Upper lobe of left lung (tissue), 6 donors: ENCODE measurements around the gene PLXNA2. TPM values are rescaled to one million over a fixed set of nuclear protein-coding genes. Genes with fewer than 3 reads are reported as not detected.

Experiments used
- ATAC-seq, 2 donors: fragments of 200-7000 bp; cut with Tn5 transposase; one replicate each; pipeline ENCODE4 v1.9.1; 2022; ENCODE audit warnings: mild to moderate bottlenecking in 2 of 2, moderate library complexity in 2 of 2; ENCODE audit not compliant: low FRiP score in 2 of 2
- DNase-seq, 2 donors: peaks; one replicate each; pipeline ENCODE4 v3.0.0-alpha.2; 2019 to 2020
- H3K27ac ChIP-seq, 4 donors: fragments of 200-600 bp; sonication (generic); one replicate each; pipeline ENCODE4 v1.5.1; 2016 to 2019
- H3K27me3 ChIP-seq, 4 donors: fragments of 200-600 bp; sonication (generic); one replicate each; pipeline ENCODE4 v1.5.1; 2017 to 2019
- H3K36me3 ChIP-seq, 4 donors: fragments of 200-600 bp; sonication (generic); one replicate each; pipeline ENCODE4 v1.5.1; 2016 to 2019
- H3K4me1 ChIP-seq, 4 donors: fragments of 200-600 bp; sonication (generic); one replicate each; pipeline ENCODE4 v1.5.1; 2018 to 2019
- H3K4me3 ChIP-seq, 4 donors: fragments of 200-600 bp; sonication (generic); one replicate each; pipeline ENCODE4 v1.5.1; 2017 to 2019; ENCODE audit warnings: mild to moderate bottlenecking in 2 of 4, moderate library complexity in 1 of 4
- H3K9me3 ChIP-seq, 4 donors: fragments of 200-600 bp; sonication (generic); one replicate each; pipeline ENCODE4 v1.5.1; 2018 to 2019
- EP300 ChIP-seq, 4 donors: sonication (generic); formaldehyde crosslinking; IDR thresholded peaks; one replicate each; pipeline ENCODE4 v1.5.1; 2017; ENCODE audit warnings: antibody characterized with exemption in 4 of 4, control low read depth in 2 of 4
- POLR2A ChIP-seq, 4 donors: fragments of 450-650 bp; IDR thresholded peaks; one replicate each; pipeline ENCODE4 v1.5.1; 2016 to 2017; ENCODE audit warnings: antibody characterized with exemption in 4 of 4, mild to moderate bottlenecking in 2 of 4
- POLR2AphosphoS5 ChIP-seq, 2 donors: sonication (generic); formaldehyde crosslinking; IDR thresholded peaks; one replicate each; pipeline ENCODE4 v1.5.1; 2017; ENCODE audit warnings: antibody characterized with exemption in 2 of 2
- WGBS, 2 donors: methylation state at CpG; one replicate each; pipeline ENCODE4 v1.1.5; 2017 to 2018; 5-methylcytosine and 5-hydroxymethylcytosine counted together
- total RNA-seq, 6 donors: library from RNA; depleted of rRNA in 4 of 6; stranded (reverse); fragments of >200 nt in 4 of 6; gene quantifications; one replicate each; pipeline versions ENCODE4 v1.1.0 to v1.2.1, GENCODE V29; 2016 to 2021
- TF ChIP-seq, protein P1 (sequence below), 6 experiments: fragments of 450-650 bp in 4 of 6; fragments of 200-600 bp in 2 of 6; sonication (generic) in 2 of 6; IDR thresholded peaks; one replicate each; pipeline ENCODE4 v1.5.1; 2016 to 2019; ENCODE audit warnings: antibody characterized with exemption in 6 of 6
- donor health status: DM: no; HTN: no; CAD: no; lungs with moderate emphysema.
- donor health status: DM: no; HTN: yes; CAD: no; lungs with severe emphysema.

The PLXNA2 gene
- total RNA-seq, 6 donors from 2014 or later: 77.5 to 150 (median 101) TPM

DNA sequence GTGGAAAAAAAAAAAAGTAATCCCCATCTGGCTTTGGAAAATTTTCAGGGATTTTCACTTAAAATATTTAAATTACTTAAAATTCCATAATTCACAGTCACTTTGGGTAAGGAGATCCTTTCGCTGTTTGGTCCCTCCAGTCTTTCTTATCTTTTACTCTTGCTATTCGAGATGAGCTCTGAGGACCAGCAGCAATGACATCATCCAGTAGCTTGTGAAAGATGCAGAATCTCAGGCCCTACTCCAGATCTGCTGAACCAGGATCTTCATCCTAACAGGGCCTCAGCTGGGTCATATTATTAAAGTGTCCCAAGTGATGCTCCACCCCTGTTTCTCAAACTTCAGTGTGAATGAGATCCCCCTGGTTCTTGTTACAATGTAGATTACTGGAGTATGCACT, 46.9 kb upstream of the PLXNA2 start:
- 77 to 82% methylated on average over 2 of the region's 2 CpGs for WGBS, 2 donors
- Histone ChIP-seq H3K36me3 (no peaks in the 10 kb centered on the region), H3K27me3 (no peaks in the 10 kb centered on the region), H3K4me1 (no peaks in the 10 kb centered on the region), H3K4me3 (no peak overlapping the region), H3K9me3 (no peaks in the 10 kb centered on the region), H3K27ac (no peak overlapping the region)
- ATAC-seq: peak in 1 of 2 donors; percentile 31
- DNase-seq: no peak
- TF ChIP-seq EP300 (IDR thresholded peaks at IDR 0.05) (no peak), POLR2A (IDR thresholded peaks at IDR 0.05) (no peak), POLR2AphosphoS5 (IDR thresholded peaks at IDR 0.05) (no peak)
- TF ChIP-seq, protein P1, sequence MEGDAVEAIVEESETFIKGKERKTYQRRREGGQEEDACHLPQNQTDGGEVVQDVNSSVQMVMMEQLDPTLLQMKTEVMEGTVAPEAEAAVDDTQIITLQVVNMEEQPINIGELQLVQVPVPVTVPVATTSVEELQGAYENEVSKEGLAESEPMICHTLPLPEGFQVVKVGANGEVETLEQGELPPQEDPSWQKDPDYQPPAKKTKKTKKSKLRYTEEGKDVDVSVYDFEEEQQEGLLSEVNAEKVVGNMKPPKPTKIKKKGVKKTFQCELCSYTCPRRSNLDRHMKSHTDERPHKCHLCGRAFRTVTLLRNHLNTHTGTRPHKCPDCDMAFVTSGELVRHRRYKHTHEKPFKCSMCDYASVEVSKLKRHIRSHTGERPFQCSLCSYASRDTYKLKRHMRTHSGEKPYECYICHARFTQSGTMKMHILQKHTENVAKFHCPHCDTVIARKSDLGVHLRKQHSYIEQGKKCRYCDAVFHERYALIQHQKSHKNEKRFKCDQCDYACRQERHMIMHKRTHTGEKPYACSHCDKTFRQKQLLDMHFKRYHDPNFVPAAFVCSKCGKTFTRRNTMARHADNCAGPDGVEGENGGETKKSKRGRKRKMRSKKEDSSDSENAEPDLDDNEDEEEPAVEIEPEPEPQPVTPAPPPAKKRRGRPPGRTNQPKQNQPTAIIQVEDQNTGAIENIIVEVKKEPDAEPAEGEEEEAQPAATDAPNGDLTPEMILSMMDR (IDR thresholded peaks at IDR 0.05): no peak

GRCh38 chr1:208289716-208290115, 45.5 kb upstream of the PLXNA2 start:
- Histone ChIP-seq H3K27me3 (no peaks in the 10 kb centered on the region), H3K4me3 (no peak overlapping the region), H3K27ac (no peak overlapping the region), H3K36me3 (no peaks in the 10 kb centered on the region), H3K9me3 (no peaks in the 10 kb centered on the region), H3K4me1 (no peaks in the 10 kb centered on the region)
- TF ChIP-seq POLR2AphosphoS5 (IDR thresholded peaks at IDR 0.05): no peak
- TF ChIP-seq POLR2A (IDR thresholded peaks at IDR 0.05): no peak
- no peak for TF ChIP-seq EP300 (IDR thresholded peaks at IDR 0.05)
- TF ChIP-seq, protein P1 (IDR thresholded peaks at IDR 0.05): no peak
- ATAC-seq: no peak
- 81 to 89% methylated on average over 2 of the region's 2 CpGs for WGBS, 2 donors
- no peak for DNase-seq

- ATAC-seq (no peak), DNase-seq (no peak)
- Histone ChIP-seq H3K27me3 (no peaks in the 10 kb centered on the region), H3K27ac (no peak overlapping the region), H3K4me3 (no peak overlapping the region), H3K36me3 (no peaks in the 10 kb centered on the region), H3K9me3 (no peaks in the 10 kb centered on the region), H3K4me1 (no peaks in the 10 kb centered on the region)
- 88 to 89% methylated on average over 4 of the region's 4 CpGs for WGBS, 2 donors
- TF ChIP-seq EP300 (IDR thresholded peaks at IDR 0.05) (no peak), POLR2AphosphoS5 (IDR thresholded peaks at IDR 0.05) (no peak), POLR2A (IDR thresholded peaks at IDR 0.05) (no peak)
Measured at GRCh38 chr1:208288495-208288894, 44.3 kb upstream of the PLXNA2 start.

DNA sequence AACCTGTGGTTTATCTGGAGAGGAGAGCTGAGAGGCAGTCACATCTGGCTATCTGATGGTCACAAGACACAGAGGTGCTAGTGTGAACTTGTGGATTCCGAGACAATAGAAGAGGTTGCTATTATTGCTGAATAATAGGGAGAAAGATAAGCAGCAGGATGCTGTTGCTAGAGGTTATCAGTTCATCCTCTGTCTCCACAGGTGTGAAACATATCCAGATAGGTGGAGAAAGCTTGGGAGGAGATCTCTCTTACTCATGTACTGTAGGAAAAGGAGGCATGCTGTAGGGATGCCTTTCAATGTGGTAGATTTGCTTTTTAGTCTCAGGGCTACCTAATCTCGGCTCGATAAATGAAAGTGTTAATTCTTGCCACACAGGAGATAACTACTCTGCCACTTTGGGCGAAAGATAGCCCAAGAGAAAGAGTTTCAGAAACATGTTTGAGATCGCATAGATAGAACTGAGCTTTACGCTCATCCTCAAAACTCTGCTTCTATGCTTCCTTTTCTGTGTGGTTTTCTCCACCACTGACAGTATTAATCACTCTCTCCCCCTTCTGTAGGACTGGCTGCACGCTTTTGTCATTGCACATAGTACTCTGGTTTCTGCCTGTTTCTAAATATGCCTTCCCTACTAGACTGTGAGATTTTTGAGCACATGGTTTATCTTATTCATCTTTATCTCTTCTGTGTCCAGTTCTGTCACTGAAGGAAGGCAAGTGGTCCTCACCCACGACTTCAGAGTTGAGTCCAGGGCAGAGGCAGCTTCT, 36.7 kb upstream of the PLXNA2 start:
- TF ChIP-seq POLR2A (IDR thresholded peaks at IDR 0.05) (no peak), EP300 (IDR thresholded peaks at IDR 0.05) (no peak), POLR2AphosphoS5 (IDR thresholded peaks at IDR 0.05) (no peak)
- TF ChIP-seq, protein P1 (IDR thresholded peaks at IDR 0.05): no peak
- 65 to 67% methylated on average over 8 of the region's 8 CpGs for WGBS, 2 donors
- no peaks in the 10 kb centered on the region for H3K4me1 ChIP-seq
- no peak overlapping the region for H3K4me3 ChIP-seq
- DNase-seq (no peak), ATAC-seq (no peak)
- H3K27me3 ChIP-seq: no peaks in the 10 kb centered on the region
- no peak overlapping the region for H3K27ac ChIP-seq
- no peaks in the 10 kb centered on the region for H3K9me3 ChIP-seq
- H3K36me3 ChIP-seq: no peaks in the 10 kb centered on the region

DNA sequence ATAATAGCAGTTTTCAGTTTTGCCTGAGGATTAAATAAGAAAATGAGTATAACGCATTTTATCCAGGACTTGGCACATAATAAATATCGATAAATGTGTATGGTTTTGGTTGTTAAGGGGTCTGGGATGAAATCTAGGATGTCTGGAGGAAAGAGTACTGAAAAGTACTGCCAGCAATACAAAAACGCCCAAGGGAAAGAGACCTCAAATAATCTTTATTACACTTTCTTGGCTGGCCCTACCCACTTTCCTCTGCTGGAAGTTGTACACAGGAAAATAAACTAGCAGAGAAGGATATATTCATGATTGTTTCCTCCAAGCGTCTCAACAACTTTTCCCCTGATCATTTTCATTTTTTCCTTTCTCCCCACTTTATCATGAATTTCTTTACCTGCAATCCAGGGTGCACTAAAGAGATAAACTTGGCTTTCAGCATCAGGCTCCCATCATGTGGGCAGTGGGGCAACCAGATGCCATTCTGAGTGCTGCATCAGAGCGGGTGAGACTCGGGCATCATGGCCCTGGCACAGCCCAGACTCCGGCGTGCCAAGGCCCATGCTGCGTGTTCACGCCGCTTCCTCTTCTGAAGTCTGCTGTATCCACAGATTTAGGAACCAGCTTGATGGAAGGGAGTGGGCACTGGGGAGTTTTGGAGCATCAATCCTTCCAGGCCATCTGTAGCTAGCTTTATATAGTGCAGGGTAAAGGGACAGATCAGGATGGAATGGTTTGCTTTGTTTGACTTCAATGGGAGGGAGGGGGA, 35.8 kb upstream of the PLXNA2 start:
- DNase-seq: peak in 1 of 2 donors; percentile 27
- Histone ChIP-seq H3K4me3 (no peak overlapping the region), H3K4me1 (no peaks in the 10 kb centered on the region), H3K9me3 (no peaks in the 10 kb centered on the region), H3K27me3 (no peaks in the 10 kb centered on the region), H3K27ac (no peak overlapping the region), H3K36me3 (no peaks in the 10 kb centered on the region)
- no peak for ATAC-seq
- 78 to 82% methylated on average over 6 to 11 of the region's 11 CpGs for WGBS, 2 donors
- TF ChIP-seq, protein P1 (IDR thresholded peaks at IDR 0.05): no peak
- no peak for TF ChIP-seq POLR2A (IDR thresholded peaks at IDR 0.05)
- TF ChIP-seq POLR2AphosphoS5 (IDR thresholded peaks at IDR 0.05): no peak
- no peak for TF ChIP-seq EP300 (IDR thresholded peaks at IDR 0.05)
